CD14-positive monocyte (primary cell): ENCODE measurements around the gene ECE2. TPM values are rescaled to one million over a fixed set of nuclear protein-coding genes. Genes with fewer than 3 reads are reported as not detected.

ENCODE experiments used
- DNase-seq, 3 donors: peaks; one replicate each; pipeline ENCODE4 v3.0.0-alpha.2; 2011 to 2022
- H2AFZ ChIP-seq: 2 replicates; pipeline ENCODE4 v1.6.0; 2012; ENCODE audit warnings: mild to moderate bottlenecking, low read depth, low read length, inconsistent platforms; ENCODE audit not compliant: insufficient read depth, poor library complexity, severe bottlenecking
- H3K27ac ChIP-seq, 2 donors: 1 replicate in 1 of 2; 2 replicates in 1 of 2; pipeline ENCODE4 v1.5.1; 2012 to 2013; ENCODE audit warnings: low read length in 2 of 2, control low read depth in 1 of 2, inconsistent platforms in 1 of 2, low read depth in 1 of 2, mild to moderate bottlenecking in 1 of 2
- H3K27me3 ChIP-seq, 2 donors: one replicate each; pipeline versions ENCODE4 v1.6.0 to v1.6.1; 2011 to 2013; ENCODE audit warnings: low read length in 2 of 2; ENCODE audit not compliant: control insufficient read depth in 2 of 2, insufficient read depth in 2 of 2
- H3K36me3 ChIP-seq, 2 donors: replicated peaks in 1 of 2; 1 replicate in 1 of 2; 2 replicates in 1 of 2; pipeline versions ENCODE4 v1.5.1 to v1.6.1; 2012 to 2013; ENCODE audit warnings: low read length in 2 of 2, control low read depth in 1 of 2, inconsistent platforms in 1 of 2, mild to moderate bottlenecking in 1 of 2; ENCODE audit not compliant: insufficient read depth in 2 of 2, control insufficient read depth in 1 of 2
- H3K4me1 ChIP-seq, 2 donors: 1 replicate in 1 of 2; 2 replicates in 1 of 2; pipeline versions ENCODE4 v1.5.1 to v1.6.1; 2012 to 2013; ENCODE audit warnings: low read length in 2 of 2, control low read depth in 1 of 2, inconsistent platforms in 1 of 2, mild to moderate bottlenecking in 1 of 2, moderate library complexity in 1 of 2; ENCODE audit not compliant: insufficient read depth in 2 of 2, control insufficient read depth in 1 of 2
- H3K4me2 ChIP-seq: replicated peaks from 2 replicates; pipeline ENCODE3; 2012; ENCODE audit warnings: low read length, moderate library complexity, mild to moderate bottlenecking; ENCODE audit not compliant: poor library complexity, severe bottlenecking; ENCODE audit errors: extremely low read depth
- H3K4me3 ChIP-seq, 3 experiments: fragments of 200-600 bp in 1 of 3; sonication (generic) in 1 of 3; replicated peaks in 1 of 3; 1 replicate in 2 of 3; 2 replicates in 1 of 3; pipeline ENCODE4 v1.5.1; 2011 to 2013; ENCODE audit warnings: low read length in 3 of 3, mild to moderate bottlenecking in 3 of 3, control low read depth in 2 of 3, low read depth in 2 of 3, inconsistent platforms in 1 of 3, moderate library complexity in 1 of 3
- H3K79me2 ChIP-seq: 2 replicates; pipeline ENCODE4 v1.6.0; 2012; ENCODE audit warnings: mild to moderate bottlenecking, control low read depth, inconsistent platforms, low read length, moderate library complexity; ENCODE audit not compliant: insufficient read depth
- H3K9ac ChIP-seq: 2 replicates; pipeline ENCODE4 v1.6.0; 2017; ENCODE audit warnings: low read length, mild to moderate bottlenecking; ENCODE audit not compliant: insufficient read depth, poor library complexity, severe bottlenecking
- H3K9me3 ChIP-seq, 2 donors: replicated peaks in 1 of 2; 1 replicate in 1 of 2; 2 replicates in 1 of 2; pipeline versions ENCODE4 v1.5.1 to v1.6.1; 2012 to 2013; ENCODE audit warnings: low read length in 2 of 2, control low read depth in 1 of 2; ENCODE audit not compliant: control insufficient read depth in 1 of 2, insufficient read depth in 1 of 2
- H4K20me1 ChIP-seq: 2 replicates; pipeline ENCODE4 v1.6.0; 2012; ENCODE audit warnings: mild to moderate bottlenecking, low read length, control low read depth, moderate library complexity; ENCODE audit not compliant: insufficient read depth
- H3K27ac Mint-ChIP-seq, 7 donors: one replicate each; pipeline ENCODE4 v1.8.0; 2020; ENCODE audit warnings: mild to moderate bottlenecking in 7 of 7, mixed read lengths in 7 of 7, moderate library complexity in 6 of 7, inconsistent platforms in 2 of 7
- H3K27me3 Mint-ChIP-seq, 3 donors: one replicate each; pipeline ENCODE4 v1.8.0; 2021 to 2022; ENCODE audit warnings: low read depth in 3 of 3, mild to moderate bottlenecking in 3 of 3, mixed read lengths in 3 of 3, moderate library complexity in 3 of 3, inconsistent platforms in 1 of 3
- H3K36me3 Mint-ChIP-seq, 2 donors: one replicate each; pipeline ENCODE4 v1.8.0; 2020; ENCODE audit warnings: mixed read lengths in 2 of 2, inconsistent platforms in 1 of 2, mild to moderate bottlenecking in 1 of 2
- H3K4me1 Mint-ChIP-seq: one replicate; pipeline ENCODE4 v1.8.0; 2020; ENCODE audit warnings: mild to moderate bottlenecking, mixed read lengths
- H3K4me3 Mint-ChIP-seq, 2 donors: one replicate each; pipeline ENCODE4 v1.8.0; 2020; ENCODE audit warnings: mild to moderate bottlenecking in 2 of 2, mixed read lengths in 2 of 2, moderate library complexity in 1 of 2
- H3K9me3 Mint-ChIP-seq, 7 donors: one replicate each; pipeline ENCODE4 v1.8.0; 2020 to 2022; ENCODE audit warnings: mixed read lengths in 7 of 7, mild to moderate bottlenecking in 6 of 7, moderate library complexity in 6 of 7, inconsistent platforms in 2 of 7
- WGBS: methylation state at CpG from one replicate; pipeline ENCODE4 v1.1.5; 2013; ENCODE audit warnings: missing lambda C conversion rate; ENCODE audit not compliant: insufficient coverage; 5-methylcytosine and 5-hydroxymethylcytosine counted together
- intact Hi-C, 2 donors: fragments of 100-400 bp; cut with micrococcal nuclease; formaldehyde crosslinking; loops; one replicate each; pipeline versions ENCODE4 v1.15.0 to v1.15.1; 2023
- polyA plus RNA-seq, 3 donors: library from polyadenylated mRNA; depleted of rRNA in 1 of 3; unstranded in 2 of 3; stranded (reverse) in 1 of 3; fragments of 300-500 nt in 2 of 3; fragments of >200 nt in 1 of 3; fragmentation: Illumina TruSeq in 2 of 3; gene quantifications; 1 replicate in 2 of 3; 2 replicates in 1 of 3; pipeline ENCODE4 v1.2.3, GENCODE V29; 2012 to 2021
- TF ChIP-seq, protein P1 (sequence below): fragments of 200-600 bp; IDR thresholded peaks from one replicate; pipeline ENCODE4 v1.8.0; 2022; ENCODE audit warnings: antibody characterized with exemption, mild to moderate bottlenecking

ECE2 gene
- polyA plus RNA-seq, 3 donors: not detected

- peaks cover 70 to 78% of the 10 kb centered on the region in 2 donors for H3K36me3 ChIP-seq
- Mint-ChIP-seq H3K4me1 (peaks cover 62% of the 10 kb centered on the region), H3K36me3 (peaks cover 80 to 81% of the 10 kb centered on the region in 2 donors), H3K9me3 (peaks cover 0 to 2% (median 0%) of the 10 kb centered on the region in 7 donors), H3K27ac (peak overlapping the region; percentile 92 to 97 (median 94)), H3K4me3 (no peak overlapping the region), H3K27me3 (peaks cover 0 to 3% (median 0%) of the 10 kb centered on the region in 3 donors)
- intact Hi-C loops: no loop called here
- H3K4me2 ChIP-seq: peak overlapping the region; percentile 49
- H3K27ac ChIP-seq: peak overlapping the region; percentile 74 to 89
- no peaks in the 10 kb centered on the region for H3K9me3 ChIP-seq
- TF ChIP-seq, protein P1, sequence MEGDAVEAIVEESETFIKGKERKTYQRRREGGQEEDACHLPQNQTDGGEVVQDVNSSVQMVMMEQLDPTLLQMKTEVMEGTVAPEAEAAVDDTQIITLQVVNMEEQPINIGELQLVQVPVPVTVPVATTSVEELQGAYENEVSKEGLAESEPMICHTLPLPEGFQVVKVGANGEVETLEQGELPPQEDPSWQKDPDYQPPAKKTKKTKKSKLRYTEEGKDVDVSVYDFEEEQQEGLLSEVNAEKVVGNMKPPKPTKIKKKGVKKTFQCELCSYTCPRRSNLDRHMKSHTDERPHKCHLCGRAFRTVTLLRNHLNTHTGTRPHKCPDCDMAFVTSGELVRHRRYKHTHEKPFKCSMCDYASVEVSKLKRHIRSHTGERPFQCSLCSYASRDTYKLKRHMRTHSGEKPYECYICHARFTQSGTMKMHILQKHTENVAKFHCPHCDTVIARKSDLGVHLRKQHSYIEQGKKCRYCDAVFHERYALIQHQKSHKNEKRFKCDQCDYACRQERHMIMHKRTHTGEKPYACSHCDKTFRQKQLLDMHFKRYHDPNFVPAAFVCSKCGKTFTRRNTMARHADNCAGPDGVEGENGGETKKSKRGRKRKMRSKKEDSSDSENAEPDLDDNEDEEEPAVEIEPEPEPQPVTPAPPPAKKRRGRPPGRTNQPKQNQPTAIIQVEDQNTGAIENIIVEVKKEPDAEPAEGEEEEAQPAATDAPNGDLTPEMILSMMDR: no peak
- peak overlapping the region in 1 of 3 experiments; percentile 28 for H3K4me3 ChIP-seq
- H3K79me2 ChIP-seq: peaks cover 85% of the 10 kb centered on the region
- peaks cover 65 to 68% of the 10 kb centered on the region in 2 donors for H3K4me1 ChIP-seq
- 87% methylated on average over 3 of the region's 5 CpGs for WGBS
- H3K9ac ChIP-seq: no peak overlapping the region
- no peak overlapping the region for H2AFZ ChIP-seq
- no peak for DNase-seq
- peaks cover 71% of the 10 kb centered on the region for H4K20me1 ChIP-seq
- H3K27me3 ChIP-seq: no peaks in the 10 kb centered on the region
Observed at GRCh38 chr3:184321666-184322065, 45.8 kb downstream of the ECE2 start.

GRCh38 chr3:184322731-184323487 is 47.1 kb downstream of the ECE2 start:
- peak overlapping the region; percentile 92 to 97 (median 94) for H3K27ac Mint-ChIP-seq
- H3K9ac ChIP-seq: no peak overlapping the region
- H3K4me3 Mint-ChIP-seq: peak overlapping the region; percentile 31 to 67
- 63% methylated on average over 17 of the region's 20 CpGs for WGBS
- H3K27me3 Mint-ChIP-seq: peaks cover 0 to 3% (median 0%) of the 10 kb centered on the region in 3 donors
- no peaks in the 10 kb centered on the region for H3K27me3 ChIP-seq
- H3K9me3 ChIP-seq: no peaks in the 10 kb centered on the region
- TF ChIP-seq, protein P1: no peak
- peak overlapping the region; percentile 74 to 89 for H3K27ac ChIP-seq
- peaks cover 80 to 81% of the 10 kb centered on the region in 2 donors for H3K36me3 Mint-ChIP-seq
- peaks cover 72% of the 10 kb centered on the region for H4K20me1 ChIP-seq
- H3K4me1 ChIP-seq: peaks cover 53 to 56% of the 10 kb centered on the region in 2 donors
- peak; percentile 89 to 93 (median 91) for DNase-seq
- H3K4me3 ChIP-seq: peak overlapping the region in 1 of 3 experiments; percentile 28
- peaks cover 85% of the 10 kb centered on the region for H3K79me2 ChIP-seq
- H3K36me3 ChIP-seq: peaks cover 75 to 78% of the 10 kb centered on the region in 2 donors
- H3K4me1 Mint-ChIP-seq: peaks cover 50% of the 10 kb centered on the region
- H3K9me3 Mint-ChIP-seq: peaks cover 0 to 2% (median 0%) of the 10 kb centered on the region in 7 donors
- no peak overlapping the region for H2AFZ ChIP-seq
- H3K4me2 ChIP-seq: peak overlapping the region; percentile 49
- intact Hi-C loops: no loop called here
